Parathyroid adenoma (tissue), 2 donors: ENCODE results near the gene ASPSCR1.

ENCODE experiments used
- H2AFZ ChIP-seq: fragments of 300-600 bp; sonication (generic); one replicate; pipeline ENCODE4 v1.7.0; 2017; ENCODE audit warnings: antibody characterized with exemption, mild to moderate bottlenecking
- H3K27ac ChIP-seq: fragments of 300-600 bp; sonication (generic); one replicate; pipeline ENCODE4 v1.7.0; 2017
- H3K27me3 ChIP-seq: fragments of 300-600 bp; sonication (generic); one replicate; pipeline ENCODE4 v1.7.0; 2017; ENCODE audit warnings: low read length; ENCODE audit not compliant: control insufficient read depth, insufficient read depth
- H3K36me3 ChIP-seq: fragments of 300-600 bp; sonication (generic); one replicate; pipeline ENCODE4 v1.7.0; 2017; ENCODE audit warnings: low read length; ENCODE audit not compliant: control insufficient read depth, insufficient read depth
- H3K4me1 ChIP-seq: fragments of 300-600 bp; sonication (generic); one replicate; pipeline ENCODE4 v1.7.0; 2017; ENCODE audit warnings: control low read depth
- H3K4me2 ChIP-seq: fragments of 300-600 bp; sonication (generic); one replicate; pipeline ENCODE4 v1.7.0; 2017; ENCODE audit warnings: low read length
- H3K4me3 ChIP-seq: fragments of 300-600 bp; sonication (generic); one replicate; pipeline ENCODE4 v1.7.0; 2017; ENCODE audit warnings: low read depth, low read length
- H3K79me2 ChIP-seq: fragments of 300-600 bp; sonication (generic); one replicate; pipeline ENCODE4 v1.7.0; 2017; ENCODE audit warnings: control low read depth
- H3K9ac ChIP-seq: fragments of 300-600 bp; sonication (generic); one replicate; pipeline ENCODE4 v1.7.0; 2017; ENCODE audit warnings: mild to moderate bottlenecking
- H3K9me3 ChIP-seq: fragments of 300-600 bp; sonication (generic); one replicate; pipeline ENCODE4 v1.7.0; 2017; ENCODE audit warnings: low read length; ENCODE audit not compliant: control insufficient read depth
- CTCF ChIP-seq: fragments of 300-600 bp; sonication (generic); IDR thresholded peaks from one replicate; pipeline ENCODE4 v1.7.0; 2017; ENCODE audit warnings: antibody characterized with exemption, mild to moderate bottlenecking
- donor health status: primary hyperparathyroidism.

Gene ASPSCR1

GRCh38 chr17:82043507-82043906, 66.1 kb downstream of the ASPSCR1 start:
- no peak overlapping the region for H3K27ac ChIP-seq
- H3K9me3 ChIP-seq: no peaks in the 10 kb centered on the region
- no peak overlapping the region for H3K4me2 ChIP-seq
- no peaks in the 10 kb centered on the region for H3K4me1 ChIP-seq
- no peaks in the 10 kb centered on the region for H3K79me2 ChIP-seq
- H3K27me3 ChIP-seq: no peaks in the 10 kb centered on the region
- no peak overlapping the region for H2AFZ ChIP-seq
- no peak overlapping the region for H3K9ac ChIP-seq
- H3K36me3 ChIP-seq: no peaks in the 10 kb centered on the region
- H3K4me3 ChIP-seq: no peak overlapping the region
- TF ChIP-seq CTCF: no peak

GRCh38 chr17:82045936-82046484, 68.6 kb downstream of the ASPSCR1 start:
- Histone ChIP-seq H3K79me2 (no peaks in the 10 kb centered on the region), H3K27ac (no peak overlapping the region), H2AFZ (no peak overlapping the region), H3K27me3 (no peaks in the 10 kb centered on the region), H3K36me3 (no peaks in the 10 kb centered on the region), H3K4me2 (no peak overlapping the region), H3K9ac (no peak overlapping the region), H3K9me3 (no peaks in the 10 kb centered on the region), H3K4me3 (no peak overlapping the region), H3K4me1 (no peaks in the 10 kb centered on the region)
- TF ChIP-seq CTCF: no peak

- Histone ChIP-seq H3K4me3 (no peak overlapping the region), H3K27me3 (no peaks in the 10 kb centered on the region), H3K36me3 (no peaks in the 10 kb centered on the region), H3K9me3 (no peaks in the 10 kb centered on the region), H3K4me1 (no peaks in the 10 kb centered on the region), H2AFZ (no peak overlapping the region), H3K9ac (no peak overlapping the region), H3K4me2 (no peak overlapping the region), H3K27ac (no peak overlapping the region), H3K79me2 (no peaks in the 10 kb centered on the region)
- no peak for TF ChIP-seq CTCF
Measured at GRCh38 chr17:82046903-82047302, 69.5 kb downstream of the ASPSCR1 start.

GRCh38 chr17:82047379-82047778, 70.0 kb downstream of the ASPSCR1 start:
- no peaks in the 10 kb centered on the region for H3K4me1 ChIP-seq
- H3K4me2 ChIP-seq: no peak overlapping the region
- H3K79me2 ChIP-seq: no peaks in the 10 kb centered on the region
- no peaks in the 10 kb centered on the region for H3K36me3 ChIP-seq
- H3K4me3 ChIP-seq: no peak overlapping the region
- no peak overlapping the region for H3K9ac ChIP-seq
- H3K9me3 ChIP-seq: no peaks in the 10 kb centered on the region
- no peak overlapping the region for H2AFZ ChIP-seq
- H3K27ac ChIP-seq: no peak overlapping the region
- H3K27me3 ChIP-seq: no peaks in the 10 kb centered on the region
- no peak for TF ChIP-seq CTCF

GRCh38 chr17:82047914-82048570, 70.6 kb downstream of the ASPSCR1 start:
- Histone ChIP-seq H3K4me1 (no peaks in the 10 kb centered on the region), H3K9me3 (no peaks in the 10 kb centered on the region), H3K27me3 (no peaks in the 10 kb centered on the region), H3K4me2 (no peak overlapping the region), H2AFZ (no peak overlapping the region), H3K27ac (no peak overlapping the region), H3K9ac (no peak overlapping the region), H3K4me3 (no peak overlapping the region), H3K36me3 (no peaks in the 10 kb centered on the region), H3K79me2 (no peaks in the 10 kb centered on the region)
- no peak for TF ChIP-seq CTCF
